ENCODE results near the gene STARD9.
"Not testable (repeated sequence)": the region's sequence is repeated elsewhere in the genome, so short reads cannot be mapped to it uniquely, and the experiment has no call there.

Gene STARD9

DNA sequence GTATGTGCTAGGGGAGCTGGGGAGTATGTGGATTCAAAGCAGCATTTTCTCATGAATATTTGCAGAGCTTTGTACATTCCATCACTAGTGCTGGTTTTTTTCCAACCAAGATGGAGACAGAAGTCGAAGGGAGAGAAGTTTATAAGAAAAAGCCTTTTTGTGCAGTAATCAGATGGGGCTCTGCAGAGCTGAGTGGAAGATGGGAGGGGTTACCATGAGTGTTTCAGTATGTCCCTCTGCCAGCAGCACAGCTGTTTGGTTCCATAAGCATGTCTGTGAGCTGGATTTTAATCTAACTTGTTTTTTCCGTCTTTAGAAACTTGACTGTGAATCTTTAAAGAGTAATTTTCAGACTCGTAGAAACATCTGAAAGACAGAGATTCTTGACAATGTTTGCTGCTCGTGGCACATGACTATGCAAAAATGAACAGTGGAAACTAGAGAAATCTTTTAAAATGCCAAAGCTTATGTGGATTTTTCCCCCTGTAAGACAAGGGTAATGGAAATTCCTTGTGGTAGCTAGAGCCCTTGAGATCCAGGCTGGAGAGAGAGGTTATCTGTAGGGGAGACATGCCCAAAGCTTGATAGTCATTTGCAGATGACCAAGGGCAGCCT lies 20.3 kb downstream of the STARD9 start:
- Mint-ChIP-seq H3K27ac (ENCODE audit: low read depth) (no peak overlapping the region), H3K4me1 (no peaks in the 10 kb centered on the region), H3K27me3 (no peaks in the 10 kb centered on the region), H3K36me3 (ENCODE audit: insufficient read depth) (peaks cover 2% of the 10 kb centered on the region), H3K4me3 (no peak overlapping the region), H3K9me3 (no peaks in the 10 kb centered on the region)
- ATAC-seq (replicated peaks; ENCODE audit: extremely low read depth, poor library complexity, severe bottlenecking): no peak
- DNase-seq (ENCODE audit: low spot score in 2 of 2): no peak

DNA sequence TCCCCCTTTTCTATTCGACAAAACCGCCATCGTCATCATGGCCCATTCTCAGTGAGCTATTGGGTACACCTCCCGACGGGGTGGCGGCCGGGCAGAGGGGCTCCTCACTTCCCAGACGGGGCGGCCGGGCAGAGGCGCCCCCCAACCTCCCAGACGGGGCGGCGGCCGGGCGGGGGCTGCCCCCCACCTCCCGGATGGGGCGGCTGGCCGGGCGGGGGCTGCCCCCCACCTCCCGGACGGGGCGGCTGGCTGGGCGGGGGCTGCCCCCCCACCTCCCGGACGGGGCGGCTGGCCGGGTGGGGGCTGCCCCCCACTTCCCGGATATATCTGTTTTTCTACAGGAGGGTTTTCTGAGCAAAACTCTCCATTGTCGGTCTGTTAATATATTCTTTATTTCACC lies 25.9 kb downstream of the STARD9 start:
- H3K36me3 Mint-ChIP-seq (ENCODE audit: insufficient read depth); H3K27me3 Mint-ChIP-seq; DNase-seq (ENCODE audit: low spot score in 2 of 2); H3K9me3 Mint-ChIP-seq; ATAC-seq (replicated peaks; ENCODE audit: extremely low read depth, poor library complexity, severe bottlenecking); H3K27ac Mint-ChIP-seq (ENCODE audit: low read depth); H3K4me3 Mint-ChIP-seq: not testable (repeated sequence)
- H3K4me1 Mint-ChIP-seq: peaks cover 15% of the 10 kb centered on the region

DNA sequence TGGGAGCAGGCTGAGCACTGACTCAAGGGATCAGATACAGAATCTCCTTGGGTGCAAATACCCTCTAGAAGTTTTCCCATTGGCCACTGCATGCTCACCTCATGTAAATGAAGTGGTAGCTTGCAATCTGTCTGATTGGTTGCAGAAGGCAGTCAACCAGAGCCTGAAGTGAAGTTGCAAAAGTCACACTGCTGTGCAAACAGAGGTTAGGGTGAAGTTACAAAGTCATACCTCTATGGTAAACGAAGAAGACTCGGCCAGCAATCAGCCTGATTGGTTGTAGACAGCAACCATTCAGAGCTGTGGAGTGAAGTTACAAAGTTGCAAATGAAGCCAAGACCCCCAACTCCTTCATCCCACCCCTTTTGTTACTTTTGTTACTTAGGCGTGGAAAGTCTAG lies 27.1 kb downstream of the STARD9 start:
- Mint-ChIP-seq H3K4me3 (no peak overlapping the region), H3K36me3 (ENCODE audit: insufficient read depth) (peaks cover 2% of the 10 kb centered on the region), H3K9me3 (no peaks in the 10 kb centered on the region), H3K27me3 (no peaks in the 10 kb centered on the region), H3K4me1 (peaks cover 15% of the 10 kb centered on the region), H3K27ac (ENCODE audit: low read depth) (no peak overlapping the region)
- ATAC-seq (replicated peaks; ENCODE audit: extremely low read depth, poor library complexity, severe bottlenecking) (no peak), DNase-seq (ENCODE audit: low spot score in 2 of 2) (no peak)

DNA sequence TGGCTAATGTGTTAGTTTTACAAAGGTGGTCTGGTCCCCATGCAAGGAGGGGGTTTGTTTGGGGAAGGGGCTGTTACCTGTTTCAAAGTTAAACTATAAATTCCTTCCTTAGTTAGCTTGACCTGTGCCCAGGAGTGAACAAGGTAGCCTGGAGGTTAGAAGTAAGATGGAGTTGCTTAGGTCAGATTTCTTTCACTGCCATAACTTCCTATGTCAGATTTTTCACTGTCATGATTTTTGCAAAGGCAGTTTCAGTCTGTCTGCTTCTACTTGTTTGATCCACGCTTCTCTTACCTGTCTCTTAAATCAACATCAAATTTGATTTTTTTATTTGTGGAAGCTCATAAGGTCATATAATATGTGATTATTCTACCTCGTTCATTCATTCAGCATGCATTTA lies 28.6 kb downstream of the STARD9 start:
- DNase-seq (ENCODE audit: low spot score in 2 of 2) (no peak), ATAC-seq (replicated peaks; ENCODE audit: extremely low read depth, poor library complexity, severe bottlenecking) (no peak)
- Mint-ChIP-seq H3K27ac (ENCODE audit: low read depth) (no peak overlapping the region), H3K27me3 (no peaks in the 10 kb centered on the region), H3K36me3 (ENCODE audit: insufficient read depth) (peaks cover 2% of the 10 kb centered on the region), H3K9me3 (no peaks in the 10 kb centered on the region), H3K4me3 (no peak overlapping the region), H3K4me1 (peaks cover 30% of the 10 kb centered on the region)

DNA sequence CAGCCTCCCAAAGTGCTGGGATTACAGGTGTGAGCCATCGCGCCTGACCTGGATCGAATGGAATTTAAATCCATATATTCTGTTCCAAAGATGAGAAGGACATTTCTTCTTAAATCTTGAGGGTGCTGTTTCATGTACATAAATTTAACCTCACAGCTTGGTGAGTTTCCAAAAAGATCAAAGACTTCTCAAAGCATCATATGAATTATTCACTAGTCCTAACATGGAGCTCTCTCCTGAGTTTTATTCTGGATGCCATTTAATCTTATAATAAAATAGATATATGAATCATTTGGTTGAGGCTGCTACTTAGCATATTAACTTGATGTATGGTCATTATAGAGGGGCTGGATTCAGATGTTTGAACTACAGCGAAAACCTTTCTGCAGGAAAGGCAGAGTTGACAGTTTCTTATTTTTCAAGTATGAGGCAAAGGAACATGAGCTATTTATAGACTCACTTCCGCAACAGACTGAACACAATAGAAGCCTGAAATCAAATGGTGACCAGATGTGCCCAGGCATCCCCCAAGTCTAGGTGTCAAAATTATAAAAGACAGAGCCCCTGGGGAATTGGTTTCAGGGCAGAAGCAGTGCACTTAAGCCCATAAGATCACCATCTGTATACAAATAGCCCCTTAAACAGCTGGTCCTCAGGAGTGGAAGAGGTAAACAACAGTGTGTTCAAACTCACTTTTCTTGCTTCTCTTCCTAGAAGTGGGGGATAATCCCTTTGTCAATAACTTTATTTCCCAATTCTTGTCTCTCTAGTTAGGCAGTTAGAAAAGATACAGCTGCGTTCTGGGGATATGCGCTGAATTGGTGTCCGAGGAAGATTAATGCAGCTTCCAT lies 29.7 kb downstream of the STARD9 start:
- H3K4me3 Mint-ChIP-seq: peak overlapping the region; percentile 41
- H3K4me1 Mint-ChIP-seq: peaks cover 33% of the 10 kb centered on the region
- DNase-seq (ENCODE audit: low spot score in 2 of 2): no peak
- ATAC-seq (replicated peaks; ENCODE audit: extremely low read depth, poor library complexity, severe bottlenecking): no peak
- H3K27me3 Mint-ChIP-seq: no peaks in the 10 kb centered on the region
- peaks cover 2% of the 10 kb centered on the region for H3K36me3 Mint-ChIP-seq (ENCODE audit: insufficient read depth)
- H3K9me3 Mint-ChIP-seq: no peaks in the 10 kb centered on the region
- peak overlapping the region; percentile 29 for H3K27ac Mint-ChIP-seq (ENCODE audit: low read depth)

DNA sequence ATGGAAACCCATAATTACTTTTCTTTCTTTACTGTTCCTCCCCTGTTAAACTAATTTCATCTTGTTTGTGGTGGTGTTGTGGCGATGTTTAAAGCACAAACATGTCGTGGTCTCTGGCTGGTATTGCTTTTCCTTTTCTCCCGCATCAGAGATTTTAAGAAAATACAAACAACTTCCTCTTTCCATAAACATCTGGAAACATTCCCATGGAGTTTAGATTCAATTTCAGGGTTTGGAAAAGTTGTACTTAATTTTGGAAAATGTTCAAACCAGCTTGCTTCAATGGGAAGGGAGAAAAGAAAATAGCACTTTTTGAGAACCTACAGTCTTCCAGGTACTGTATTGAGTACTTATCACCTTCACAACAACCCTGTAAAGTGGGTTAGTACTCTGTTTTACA lies 30.4 kb downstream of the STARD9 start:
- peak overlapping the region; percentile 41 for H3K4me3 Mint-ChIP-seq
- H3K27me3 Mint-ChIP-seq: no peaks in the 10 kb centered on the region
- no peaks in the 10 kb centered on the region for H3K9me3 Mint-ChIP-seq
- DNase-seq (ENCODE audit: low spot score in 2 of 2) (no peak), ATAC-seq (replicated peaks; ENCODE audit: extremely low read depth, poor library complexity, severe bottlenecking) (no peak)
- peaks cover 2% of the 10 kb centered on the region for H3K36me3 Mint-ChIP-seq (ENCODE audit: insufficient read depth)
- H3K4me1 Mint-ChIP-seq: peaks cover 33% of the 10 kb centered on the region
- peak overlapping the region; percentile 29 for H3K27ac Mint-ChIP-seq (ENCODE audit: low read depth)

DNA sequence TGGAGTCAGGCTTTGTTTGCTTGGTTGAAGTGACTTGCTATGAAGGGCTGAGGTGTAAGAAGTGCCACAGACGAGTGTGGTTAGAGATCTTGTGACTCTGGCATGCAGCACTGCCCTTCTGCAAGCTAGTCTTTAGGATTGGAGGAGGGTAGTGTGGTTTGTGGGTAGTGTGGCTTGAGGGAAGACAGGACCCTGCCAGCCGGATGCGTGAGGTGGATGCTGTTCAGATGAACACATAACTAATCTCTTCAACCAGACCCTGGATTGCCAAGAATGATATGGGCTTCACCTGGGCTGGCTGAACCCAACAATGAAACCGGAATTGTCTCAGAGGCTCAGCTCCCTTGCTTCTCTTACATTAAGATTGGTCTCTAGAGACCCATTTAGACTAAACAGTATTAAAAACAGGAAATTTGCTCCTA lies 32.7 kb downstream of the STARD9 start:
- peak in 1 of 2 donors; percentile 27 for DNase-seq (ENCODE audit: low spot score in 2 of 2)
- peak; percentile 64 for ATAC-seq (replicated peaks; ENCODE audit: extremely low read depth, poor library complexity, severe bottlenecking)
- Mint-ChIP-seq H3K4me1 (peaks cover 33% of the 10 kb centered on the region), H3K4me3 (peak overlapping the region; percentile 8), H3K9me3 (no peaks in the 10 kb centered on the region), H3K36me3 (ENCODE audit: insufficient read depth) (peaks cover 2% of the 10 kb centered on the region), H3K27ac (ENCODE audit: low read depth) (no peak overlapping the region), H3K27me3 (no peaks in the 10 kb centered on the region)

DNA sequence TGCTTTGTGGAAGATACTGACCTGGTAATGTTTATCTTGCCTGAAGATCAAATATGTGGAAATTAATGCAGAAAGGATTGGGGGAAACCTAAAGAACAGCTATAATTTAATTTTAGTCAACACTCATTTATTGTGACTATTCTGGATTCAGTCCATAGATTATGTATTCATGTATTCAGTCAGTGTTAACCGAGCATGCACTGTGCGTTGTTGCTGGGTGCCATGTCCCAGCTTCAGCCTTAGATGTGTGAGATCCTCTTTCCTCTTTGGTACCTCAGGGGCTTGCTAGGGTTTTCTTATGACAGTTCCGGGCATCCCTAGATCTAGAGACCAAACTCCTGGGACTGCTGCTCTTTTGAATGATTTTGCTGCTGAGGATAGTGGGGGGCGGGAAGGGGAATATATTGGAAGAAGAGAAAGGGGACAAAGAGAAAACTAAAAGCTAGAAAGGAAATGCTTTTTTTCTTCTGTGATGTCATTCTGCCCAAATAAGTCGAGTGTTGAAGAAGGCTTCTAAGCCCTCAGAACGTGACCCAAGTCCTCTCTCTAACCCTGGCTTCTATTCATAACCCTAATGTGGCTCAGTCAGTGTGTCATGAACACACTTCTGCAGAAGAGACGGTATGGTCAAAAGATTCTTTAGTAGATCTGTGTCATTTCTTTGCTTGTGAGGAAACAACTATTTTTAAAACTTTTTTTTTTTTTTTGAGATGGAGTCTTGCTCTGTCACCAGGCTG lies 33.5 kb downstream of the STARD9 start:
- DNase-seq (ENCODE audit: low spot score in 2 of 2) (no peak), ATAC-seq (replicated peaks; ENCODE audit: extremely low read depth, poor library complexity, severe bottlenecking) (peak; percentile 73)
- H3K27me3 Mint-ChIP-seq: no peaks in the 10 kb centered on the region
- H3K4me3 Mint-ChIP-seq: peak overlapping the region; percentile 18
- peak overlapping the region; percentile 67 for H3K27ac Mint-ChIP-seq (ENCODE audit: low read depth)
- peaks cover 33% of the 10 kb centered on the region for H3K4me1 Mint-ChIP-seq
- no peaks in the 10 kb centered on the region for H3K9me3 Mint-ChIP-seq
- peaks cover 2% of the 10 kb centered on the region for H3K36me3 Mint-ChIP-seq (ENCODE audit: insufficient read depth)

DNA sequence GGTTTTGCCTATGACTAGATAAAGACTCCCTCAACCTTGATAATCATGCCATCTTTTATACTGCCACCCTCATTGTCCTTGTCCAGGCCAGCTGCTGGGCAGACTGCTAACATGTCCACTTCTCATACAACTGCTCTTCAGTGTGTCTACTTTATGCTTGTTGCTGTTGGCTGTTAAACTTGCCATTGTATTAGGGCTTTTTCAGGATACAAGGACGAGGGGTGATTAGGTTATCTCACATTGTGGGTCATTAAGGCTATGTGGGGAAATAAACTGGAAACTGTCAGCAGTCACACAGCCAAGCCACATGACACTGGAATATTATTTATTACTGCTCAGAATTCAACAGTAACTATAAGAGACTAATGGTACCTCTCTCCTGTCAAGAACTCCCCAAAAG lies 36.1 kb downstream of the STARD9 start:
- Mint-ChIP-seq H3K9me3 (no peaks in the 10 kb centered on the region), H3K4me3 (no peak overlapping the region), H3K27ac (ENCODE audit: low read depth) (no peak overlapping the region), H3K27me3 (no peaks in the 10 kb centered on the region), H3K4me1 (peaks cover 18% of the 10 kb centered on the region), H3K36me3 (ENCODE audit: insufficient read depth) (no peaks in the 10 kb centered on the region)
- no peak for ATAC-seq (replicated peaks; ENCODE audit: extremely low read depth, poor library complexity, severe bottlenecking)
- DNase-seq (ENCODE audit: low spot score in 2 of 2): no peak

DNA sequence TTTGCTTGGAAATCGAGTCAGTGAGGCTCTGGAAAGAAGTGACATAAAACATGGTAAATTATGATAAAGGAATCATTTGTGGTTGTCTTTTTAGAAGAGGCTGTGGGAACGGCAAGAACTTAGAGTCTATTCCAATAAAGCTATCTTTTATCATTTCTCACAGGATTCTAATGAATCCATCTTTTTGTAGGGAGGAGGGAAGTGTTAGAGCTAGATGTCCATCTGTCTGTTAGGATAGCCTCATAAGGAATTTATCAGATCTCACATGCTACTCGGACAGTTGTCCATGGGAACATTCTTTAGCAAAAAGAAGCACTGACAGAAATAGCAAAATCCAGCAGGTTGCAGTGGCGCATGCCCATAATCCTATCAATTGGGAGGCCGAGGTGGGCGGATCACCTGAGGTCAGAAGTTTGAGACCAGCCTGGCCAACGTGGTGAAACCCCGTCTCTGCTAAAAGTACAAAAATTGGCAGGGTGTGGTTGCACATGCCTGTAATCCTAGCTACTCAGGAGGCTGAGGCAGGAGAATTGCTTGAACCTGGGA lies 37.0 kb downstream of the STARD9 start:
- Mint-ChIP-seq H3K27me3 (no peaks in the 10 kb centered on the region), H3K4me1 (peaks cover 18% of the 10 kb centered on the region), H3K27ac (ENCODE audit: low read depth) (no peak overlapping the region), H3K9me3 (no peaks in the 10 kb centered on the region), H3K4me3 (no peak overlapping the region), H3K36me3 (ENCODE audit: insufficient read depth) (no peaks in the 10 kb centered on the region)
- ATAC-seq (replicated peaks; ENCODE audit: extremely low read depth, poor library complexity, severe bottlenecking) (no peak), DNase-seq (ENCODE audit: low spot score in 2 of 2) (no peak)

DNA sequence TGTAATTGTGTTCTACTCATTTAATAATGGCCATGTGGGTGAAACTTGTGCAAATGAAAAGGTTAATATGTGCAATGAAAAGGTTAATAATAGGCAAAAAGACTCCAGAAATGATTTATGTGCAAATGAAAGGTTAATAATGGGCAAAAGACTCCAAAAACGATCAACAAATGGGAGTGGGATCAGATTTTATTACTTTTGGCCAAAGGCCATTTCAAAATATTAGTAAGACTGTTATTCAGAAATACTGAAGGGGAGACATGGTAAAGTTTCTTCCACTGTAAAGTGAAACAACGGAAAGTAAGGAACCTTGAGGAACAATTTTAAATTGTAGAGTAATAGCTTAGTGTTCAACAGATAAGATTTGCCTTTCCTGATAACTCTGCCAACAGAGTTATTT lies 40.7 kb downstream of the STARD9 start:
- no peak for ATAC-seq (replicated peaks; ENCODE audit: extremely low read depth, poor library complexity, severe bottlenecking)
- Mint-ChIP-seq H3K27me3 (no peaks in the 10 kb centered on the region), H3K27ac (ENCODE audit: low read depth) (no peak overlapping the region), H3K9me3 (no peaks in the 10 kb centered on the region), H3K4me1 (no peaks in the 10 kb centered on the region), H3K36me3 (ENCODE audit: insufficient read depth) (peaks cover 2% of the 10 kb centered on the region), H3K4me3 (no peak overlapping the region)
- no peak for DNase-seq (ENCODE audit: low spot score in 2 of 2)

DNA sequence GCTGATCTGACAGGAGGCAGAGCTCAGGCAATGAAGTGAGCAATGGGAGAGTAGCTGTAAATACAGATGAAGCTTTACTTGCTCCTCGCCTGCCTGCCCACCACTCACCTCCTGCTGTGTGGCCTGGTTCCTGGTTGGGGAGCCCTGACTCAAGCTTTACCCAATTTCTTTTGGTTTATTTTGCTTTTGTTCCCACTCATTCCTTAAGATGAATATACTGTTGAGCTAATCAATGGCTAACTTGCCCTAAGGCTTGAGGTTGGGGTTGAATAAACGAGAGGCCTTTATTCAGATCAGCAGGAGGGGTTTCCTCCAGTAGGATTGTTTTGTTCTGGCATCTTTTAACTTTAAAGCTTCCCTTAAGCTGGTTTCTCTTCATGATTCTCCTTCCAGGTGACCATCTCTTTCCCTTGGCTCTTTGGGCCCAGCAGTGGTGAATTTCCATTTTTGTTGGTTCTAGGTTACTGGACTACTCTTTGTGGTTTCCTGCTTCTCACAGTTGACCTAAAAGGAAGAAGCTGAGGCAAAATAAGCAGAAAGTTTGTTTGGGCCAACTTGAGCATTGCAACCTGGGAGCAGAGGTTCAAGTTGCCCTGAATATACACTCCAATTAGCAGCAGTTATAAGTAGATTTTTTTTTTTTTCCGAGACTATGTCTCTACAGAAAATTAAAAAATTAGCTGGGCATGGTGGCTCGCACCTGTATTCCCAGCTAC lies 44.4 kb downstream of the STARD9 start:
- H3K27ac Mint-ChIP-seq (ENCODE audit: low read depth): no peak overlapping the region
- H3K4me1 Mint-ChIP-seq: no peaks in the 10 kb centered on the region
- H3K36me3 Mint-ChIP-seq (ENCODE audit: insufficient read depth): peaks cover 2% of the 10 kb centered on the region
- H3K27me3 Mint-ChIP-seq: no peaks in the 10 kb centered on the region
- no peak overlapping the region for H3K4me3 Mint-ChIP-seq
- H3K9me3 Mint-ChIP-seq: no peaks in the 10 kb centered on the region
- ATAC-seq (replicated peaks; ENCODE audit: extremely low read depth, poor library complexity, severe bottlenecking) (no peak), DNase-seq (ENCODE audit: low spot score in 2 of 2) (no peak)

All from central memory CD8-positive, alpha-beta T cell (primary cell).